Keratinocyte (primary cell): ENCODE data around the gene RTN4RL2. TPM values are rescaled to one million over a fixed set of nuclear protein-coding genes. Genes with fewer than 3 reads are reported as not detected.

Source experiments
- DNase-seq: peaks from one replicate; pipeline ENCODE4 v3.0.0-alpha.2; 2011; ENCODE audit warnings: low read depth, missing footprints, low spot score
- FAIRE-seq: peaks from 2 replicates; lab custom pipeline; 2011; peaks lifted over from hg19 to GRCh38; lab: Jason Lieb, UNC
- H2AFZ ChIP-seq: 2 replicates; pipeline ENCODE4 v1.6.0; 2012; ENCODE audit warnings: low read length, control low read depth, inconsistent platforms; ENCODE audit not compliant: control insufficient read depth
- H3K27ac ChIP-seq: 2 replicates; pipeline ENCODE4 v1.5.1; 2011; ENCODE audit warnings: low read length; ENCODE audit not compliant: control insufficient read depth, insufficient read depth
- H3K27me3 ChIP-seq: 3 replicates; pipeline ENCODE4 v1.6.0; 2011; ENCODE audit warnings: low read length; ENCODE audit not compliant: control insufficient read depth, insufficient read depth; ENCODE audit errors: extremely low read depth
- H3K36me3 ChIP-seq, 2 experiments: 2 replicates in 1 of 2; 3 replicates in 1 of 2; pipeline ENCODE4 v1.5.1; 2011; ENCODE audit warnings: low read length in 2 of 2, mild to moderate bottlenecking in 1 of 2; ENCODE audit not compliant: control insufficient read depth in 2 of 2, insufficient read depth in 2 of 2; ENCODE audit errors: extremely low read depth in 1 of 2
- H3K4me1 ChIP-seq: 3 replicates; pipeline ENCODE4 v1.5.1; 2011; ENCODE audit warnings: low read length; ENCODE audit not compliant: control insufficient read depth, insufficient read depth; ENCODE audit errors: extremely low read depth
- H3K4me2 ChIP-seq: 3 replicates; pipeline ENCODE4 v1.6.0; 2011; ENCODE audit warnings: low read depth, low read length; ENCODE audit not compliant: control insufficient read depth, insufficient read depth; ENCODE audit errors: extremely low read depth
- H3K4me3 ChIP-seq, 3 experiments: fragments of 200-600 bp in 1 of 3; sonication (generic) in 1 of 3; 2 replicates in 2 of 3; 3 replicates in 1 of 3; pipeline ENCODE4 v1.5.1; 2011 to 2016; ENCODE audit warnings: low read length in 3 of 3, mild to moderate bottlenecking in 3 of 3, control low read depth in 2 of 3, inconsistent platforms in 1 of 3, low read depth in 1 of 3, mixed read lengths in 1 of 3, mixed run types in 1 of 3, moderate library complexity in 1 of 3; ENCODE audit not compliant: control insufficient read depth in 2 of 3, insufficient read depth in 2 of 3; ENCODE audit errors: extremely low read depth in 1 of 3
- H3K79me2 ChIP-seq: 2 replicates; pipeline ENCODE4 v1.6.0; 2012; ENCODE audit warnings: low read length; ENCODE audit not compliant: control insufficient read depth, insufficient read depth
- H3K9ac ChIP-seq: 3 replicates; pipeline ENCODE4 v1.6.0; 2011; ENCODE audit warnings: low read length; ENCODE audit not compliant: control insufficient read depth, insufficient read depth; ENCODE audit errors: extremely low read depth
- H3K9me1 ChIP-seq: 3 replicates; pipeline ENCODE4 v1.6.0; 2011; ENCODE audit warnings: low read length; ENCODE audit not compliant: control insufficient read depth, insufficient read depth; ENCODE audit errors: extremely low read depth
- H3K9me3 ChIP-seq: 2 replicates; pipeline ENCODE4 v1.5.1; 2012; ENCODE audit warnings: low read depth, low read length; ENCODE audit not compliant: control insufficient read depth
- H4K20me1 ChIP-seq: 3 replicates; pipeline ENCODE4 v1.6.0; 2011; ENCODE audit warnings: low read length; ENCODE audit not compliant: control insufficient read depth, insufficient read depth; ENCODE audit errors: extremely low read depth
- CTCF ChIP-seq, 3 experiments: IDR thresholded peaks in 1 of 3; conservative IDR thresholded peaks in 1 of 3; optimal IDR thresholded peaks in 1 of 3; 2 replicates in 2 of 3; 3 replicates in 1 of 3; pipeline versions ENCODE3 to v1.5.1; 2011; ENCODE audit warnings: low read length in 3 of 3, mild to moderate bottlenecking in 3 of 3, moderate library complexity in 2 of 3, control low read depth in 1 of 3, inconsistent platforms in 1 of 3; ENCODE audit not compliant: insufficient read depth in 2 of 3; ENCODE audit errors: extremely low read depth in 1 of 3
- EZH2 ChIP-seq: IDR thresholded peaks from one replicate; pipeline ENCODE4 v1.6.1; 2012; ENCODE audit warnings: inconsistent platforms, mild to moderate bottlenecking, low read length, moderate library complexity
- dilution Hi-C: fragments of 300-500 bp; cut with MboI; formaldehyde crosslinking; loops from one replicate; pipeline ENCODE4 v1.7.0; 2020; ENCODE audit warnings: low sequenced_read_pairs; ENCODE audit not compliant: extremely low pct_ligation_motif_present
- polyA plus RNA-seq, 5 experiments: library from polyadenylated mRNA; depleted of rRNA in 3 of 5; stranded (reverse) in 3 of 5; stranded (forward) in 1 of 5; unstranded in 1 of 5; fragments of >200 nt; gene quantifications; 1 replicate in 1 of 5; 2 replicates in 3 of 5; 3 replicates in 1 of 5; pipeline versions ENCODE4 v1.2.1 to v1.2.3, GENCODE V29; 2011 to 2012; ENCODE audit warnings: missing spikeins in 2 of 5, low read depth in 1 of 5, low replicate concordance in 1 of 5

The RTN4RL2 gene
- polyA plus RNA-seq, 1 donor (not counting 4 experiments of a cell fraction or from before 2014, with no cell fraction given) = 0.03 TPM

DNA sequence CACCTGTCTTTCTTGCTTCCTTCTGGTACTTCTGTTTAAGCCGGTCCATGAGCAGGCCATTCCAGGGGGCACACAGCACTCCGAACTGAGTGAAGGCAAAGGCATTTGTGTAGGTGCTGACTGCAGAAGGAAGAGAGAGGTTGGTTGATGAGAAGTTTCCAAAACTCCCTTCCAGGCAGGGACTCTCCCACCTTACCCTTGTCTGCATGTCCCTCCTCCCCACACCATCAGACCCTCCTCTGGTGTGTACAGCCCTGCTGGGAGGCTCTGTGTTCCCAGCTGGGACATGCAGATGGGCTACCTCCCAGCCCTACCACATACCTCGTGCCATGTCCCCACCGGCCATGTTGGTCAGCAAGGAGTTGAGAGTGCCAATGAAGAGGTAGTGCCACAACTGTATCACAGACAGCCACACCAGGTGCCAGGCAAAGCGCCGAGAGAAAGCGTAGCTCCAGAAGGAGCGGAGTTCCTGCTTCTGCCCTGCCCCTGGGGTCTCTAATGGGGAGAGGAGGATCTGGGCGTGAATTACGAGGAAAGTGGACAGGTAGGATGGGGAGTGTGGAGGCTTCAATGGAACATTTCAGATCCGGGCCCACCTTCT lies 45.6 kb upstream of the RTN4RL2 start:
- dilution Hi-C loops = no loop called here
- Histone ChIP-seq H3K9me1 (no peaks in the 10 kb centered on the region), H3K36me3 (peaks cover 24 to 57% of the 10 kb centered on the region in 2 experiments), H3K27ac (no peak overlapping the region), H3K27me3 (no peaks in the 10 kb centered on the region), H2AFZ (no peak overlapping the region), H3K4me1 (no peaks in the 10 kb centered on the region), H3K9me3 (no peaks in the 10 kb centered on the region), H3K4me2 (no peak overlapping the region), H3K9ac (no peak overlapping the region), H3K4me3 (no peak overlapping the region), H3K79me2 (peaks cover 7% of the 10 kb centered on the region), H4K20me1 (peaks cover 8% of the 10 kb centered on the region)
- FAIRE-seq = no peak
- TF ChIP-seq EZH2 (no peak), CTCF (optimal IDR thresholded peaks at IDR 0.05 in 1 of 3, IDR thresholded peaks at IDR 0.05 in 1 of 3, conservative IDR thresholded peaks at IDR 0.05 in 1 of 3; ENCODE audit: extremely low read depth in 1 of 3, insufficient read depth in 2 of 3, low read length in 3 of 3) (no peak)
- no peak for DNase-seq

- H3K4me2 ChIP-seq = no peak overlapping the region
- TF ChIP-seq EZH2 (no peak), CTCF (optimal IDR thresholded peaks at IDR 0.05 in 1 of 3, IDR thresholded peaks at IDR 0.05 in 1 of 3, conservative IDR thresholded peaks at IDR 0.05 in 1 of 3; ENCODE audit: extremely low read depth in 1 of 3, insufficient read depth in 2 of 3, low read length in 3 of 3) (no peak)
- H3K9ac ChIP-seq = no peak overlapping the region
- no peaks in the 10 kb centered on the region for H3K27me3 ChIP-seq
- peaks cover 8% of the 10 kb centered on the region for H4K20me1 ChIP-seq
- FAIRE-seq = no peak
- no peak overlapping the region for H2AFZ ChIP-seq
- peaks cover 26 to 57% of the 10 kb centered on the region in 2 experiments for H3K36me3 ChIP-seq
- H3K4me1 ChIP-seq = no peaks in the 10 kb centered on the region
- H3K79me2 ChIP-seq = peaks cover 20% of the 10 kb centered on the region
- no peaks in the 10 kb centered on the region for H3K9me1 ChIP-seq
- DNase-seq = no peak
- no peak overlapping the region for H3K4me3 ChIP-seq
- no peak overlapping the region for H3K27ac ChIP-seq
- H3K9me3 ChIP-seq = no peaks in the 10 kb centered on the region
- dilution Hi-C loops = no loop called here
Observed at GRCh38 chr11:57416436-57416835, 43.9 kb upstream of the RTN4RL2 start.
